Fibroblast of the aortic adventitia (primary cell): Measurements from ENCODE around the gene PARD6B. TPM values are rescaled to one million over a fixed set of nuclear protein-coding genes. Genes with fewer than 3 reads are reported as not detected.

Experiments used
- DNase-seq: peaks from one replicate; pipeline ENCODE4 v3.0.0-alpha.2; 2010; ENCODE audit warnings: low read depth
- H3K4me3 ChIP-seq: 2 replicates; pipeline ENCODE4 v1.5.1; 2011; ENCODE audit warnings: low read depth, mild to moderate bottlenecking, control low read depth, low read length, moderate library complexity
- CTCF ChIP-seq: IDR thresholded peaks from 2 replicates; pipeline ENCODE4 v1.5.1; 2011; ENCODE audit warnings: mild to moderate bottlenecking, low read length, control low read depth, inconsistent platforms; ENCODE audit not compliant: insufficient read depth
- total RNA-seq: library from RNA; depleted of rRNA; stranded (reverse); fragments of >200 nt; gene quantifications from 2 replicates; pipeline ENCODE4 v1.2.3, GENCODE V29; 2012; ENCODE audit warnings: low replicate concordance

The PARD6B gene
- total RNA-seq, 1 donor, result 1.5 TPM

GRCh38 chr20:50719328-50719727 lies 12.1 kb upstream of the PARD6B start:
- no peak overlapping the region for H3K4me3 ChIP-seq
- DNase-seq, result no peak
- TF ChIP-seq CTCF, result no peak

GRCh38 chr20:50720026-50720425 lies 11.4 kb upstream of the PARD6B start:
- no peak for DNase-seq
- H3K4me3 ChIP-seq, result no peak overlapping the region
- TF ChIP-seq CTCF, result no peak

GRCh38 chr20:50720582-50720981 lies 10.8 kb upstream of the PARD6B start:
- peak; percentile 1 for TF ChIP-seq CTCF
- no peak overlapping the region for H3K4me3 ChIP-seq
- no peak for DNase-seq

- H3K4me3 ChIP-seq, result no peak overlapping the region
- DNase-seq, result no peak
- TF ChIP-seq CTCF, result no peak
Measured at GRCh38 chr20:50721881-50722281, 9.5 kb upstream of the PARD6B start.

- no peak for TF ChIP-seq CTCF
- no peak for DNase-seq
- H3K4me3 ChIP-seq, result no peak overlapping the region
Measured at GRCh38 chr20:50722424-50723155, 8.8 kb upstream of the PARD6B start.

GRCh38 chr20:50723672-50724071 lies 7.7 kb upstream of the PARD6B start:
- DNase-seq, result no peak
- no peak for TF ChIP-seq CTCF

More at GRCh38 chr20:50723672-50724071, 7.7 kb upstream of the PARD6B start:
- H3K4me3 ChIP-seq, result no peak overlapping the region
